HG03354 (cell line): Measurements from ENCODE around the gene GFOD1.
"Not testable (repeated sequence)": the region's sequence is repeated elsewhere in the genome, so short reads cannot be mapped to it uniquely, and the experiment has no call there.

Source experiments
- ATAC-seq: cut with Tn5 transposase; IDR thresholded peaks from one replicate; pipeline ENCODE4 v1.9.1; 2021; ENCODE audit warnings: mild to moderate bottlenecking; ENCODE audit not compliant: unreplicated experiment, poor library complexity, severe bottlenecking

Gene GFOD1

GRCh38 chr6:13512900-13513299 is 25.5 kb upstream of the GFOD1 start:
- ATAC-seq: no peak

GRCh38 chr6:13511913-13512717 is 24.7 kb upstream of the GFOD1 start:
- no peak for ATAC-seq

GRCh38 chr6:13511141-13511571 is 23.8 kb upstream of the GFOD1 start:
- ATAC-seq: not testable (repeated sequence)

GRCh38 chr6:13510433-13510832 is 23.0 kb upstream of the GFOD1 start:
- ATAC-seq: not testable (repeated sequence)

- no peak for ATAC-seq
These were observed 21.6 kb upstream of the GFOD1 start for GRCh38 chr6:13508711-13509705.

- no peak for ATAC-seq
These were observed 20.0 kb upstream of the GFOD1 start for GRCh38 chr6:13507306-13507860.

GRCh38 chr6:13505345-13505734 is 17.9 kb upstream of the GFOD1 start:
- ATAC-seq: no peak

GRCh38 chr6:13504611-13505344 is 17.4 kb upstream of the GFOD1 start:
- no peak for ATAC-seq

- no peak for ATAC-seq
These were observed 13.5 kb upstream of the GFOD1 start for GRCh38 chr6:13500915-13501314.

- no peak for ATAC-seq
These were observed 12.9 kb upstream of the GFOD1 start for GRCh38 chr6:13500264-13500663.

- ATAC-seq: no peak
These were observed 9.3 kb upstream of the GFOD1 start for GRCh38 chr6:13496513-13497190.

GRCh38 chr6:13495818-13496217 is 8.4 kb upstream of the GFOD1 start:
- no peak for ATAC-seq

- ATAC-seq: no peak
These were observed 7.8 kb upstream of the GFOD1 start for GRCh38 chr6:13495112-13495776.

- ATAC-seq: no peak
These were observed 6.7 kb upstream of the GFOD1 start for GRCh38 chr6:13494137-13494536.

- ATAC-seq: no peak
These were observed 5.7 kb upstream of the GFOD1 start for GRCh38 chr6:13493147-13493546.

GRCh38 chr6:13492357-13492756 is 5.0 kb upstream of the GFOD1 start:
- no peak for ATAC-seq

- ATAC-seq: no peak
These were observed 4.1 kb upstream of the GFOD1 start for GRCh38 chr6:13491538-13491937.

- ATAC-seq: no peak
These were observed 3.0 kb upstream of the GFOD1 start for GRCh38 chr6:13490402-13490801.

GRCh38 chr6:13488896-13489237 is 1.5 kb upstream of the GFOD1 start:
- ATAC-seq: no peak
